BJ (cell line): ENCODE measurements around the gene RIPPLY3. TPM values are rescaled to one million over a fixed set of nuclear protein-coding genes. Genes with fewer than 3 reads are reported as not detected.

Experiments used
- CTCF ChIA-PET: fragments of 350-600 bp; formaldehyde crosslinking; extraction: SDS; loops from one replicate; lab custom pipeline; 2021; ENCODE audit warnings: antibody characterized with exemption, inconsistent platforms; lab: Yijun Ruan, JAX
- POLR2A ChIA-PET: fragments of 300-600 bp; sonication (Branson Sonifier 250); formaldehyde crosslinking; extraction: SDS; loops from one replicate; lab custom pipeline; 2021; ENCODE audit warnings: antibody characterized with exemption; lab: Charles Lee
- DNase-seq: peaks from one replicate; pipeline ENCODE4 v3.0.0-alpha.2; 2011; ENCODE audit warnings: low read depth
- H3K27me3 ChIP-seq: 2 replicates; pipeline ENCODE4 v1.6.0; 2011; ENCODE audit warnings: low read length; ENCODE audit not compliant: control insufficient read depth, insufficient read depth
- H3K36me3 ChIP-seq: 2 replicates; pipeline ENCODE4 v1.5.1; 2011; ENCODE audit warnings: low read length; ENCODE audit not compliant: control insufficient read depth, insufficient read depth
- H3K4me3 ChIP-seq: 2 replicates; pipeline ENCODE4 v1.5.1; 2011; ENCODE audit warnings: low read depth, mild to moderate bottlenecking, control low read depth, low read length
- polyA plus RNA-seq: library from polyadenylated mRNA; depleted of rRNA; stranded (reverse); fragments of >200 nt; gene quantifications from 2 replicates; pipeline ENCODE4 v1.2.3, GENCODE V29; 2011
- TF ChIP-seq, protein P1 (sequence below): IDR thresholded peaks from 2 replicates; pipeline ENCODE4 v1.5.1; 2011; ENCODE audit warnings: low read depth, mild to moderate bottlenecking, control low read depth, inconsistent platforms, low read length, moderate library complexity; ENCODE audit not compliant: insufficient read depth

RIPPLY3 gene
- polyA plus RNA-seq, 1 experiment, result 0.23 TPM

DNA sequence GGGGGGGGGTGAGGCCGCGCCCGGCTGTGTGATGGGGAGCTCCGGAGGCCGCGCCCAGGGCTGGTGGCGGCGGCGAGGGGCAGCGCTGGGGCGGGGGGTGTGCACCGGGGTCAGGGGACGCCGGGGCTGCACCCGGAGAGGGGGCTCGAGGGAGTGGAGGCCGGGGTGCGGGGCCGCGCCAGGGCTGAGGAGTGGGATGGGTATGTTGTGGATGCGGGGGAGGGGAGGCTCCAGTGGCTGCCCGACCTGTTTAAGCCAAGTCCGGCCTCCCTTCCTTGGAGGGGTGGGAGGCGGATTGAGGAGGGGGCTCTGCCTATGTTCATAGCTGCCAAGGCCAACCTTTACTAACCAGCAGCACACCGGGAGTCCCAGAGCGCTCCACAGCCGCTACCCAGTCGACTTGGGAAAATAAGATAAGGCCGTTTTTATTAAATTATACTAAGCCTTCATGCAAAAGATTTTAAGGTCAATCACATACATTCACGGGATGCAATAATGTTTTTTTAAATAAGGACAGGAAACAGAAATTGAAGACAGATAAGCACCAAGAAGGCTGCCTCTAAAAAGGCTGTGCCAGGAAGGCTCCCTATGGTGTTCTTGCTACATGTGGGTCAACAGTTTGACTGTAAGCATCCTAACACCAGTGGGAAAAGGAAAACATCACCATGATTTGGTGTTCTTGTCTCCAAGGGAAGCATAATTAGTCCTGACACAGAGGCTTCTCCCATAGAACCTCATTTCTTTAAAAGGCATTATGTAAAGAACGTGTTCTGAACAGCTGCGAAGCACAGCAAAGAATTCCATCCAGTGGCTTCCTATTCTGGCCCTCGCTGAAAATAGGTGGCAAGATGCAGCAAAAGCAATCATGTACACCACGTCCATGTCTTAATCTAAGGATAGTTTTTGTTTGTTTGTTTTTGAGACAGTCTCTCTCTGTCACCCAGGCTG lies 39.4 kb upstream of the RIPPLY3 start:
- H3K27me3 ChIP-seq, result no peaks in the 10 kb centered on the region
- H3K36me3 ChIP-seq, result peaks cover 1% of the 10 kb centered on the region; the same call in 1 of the 2 replicates
- TF ChIP-seq, protein P1, sequence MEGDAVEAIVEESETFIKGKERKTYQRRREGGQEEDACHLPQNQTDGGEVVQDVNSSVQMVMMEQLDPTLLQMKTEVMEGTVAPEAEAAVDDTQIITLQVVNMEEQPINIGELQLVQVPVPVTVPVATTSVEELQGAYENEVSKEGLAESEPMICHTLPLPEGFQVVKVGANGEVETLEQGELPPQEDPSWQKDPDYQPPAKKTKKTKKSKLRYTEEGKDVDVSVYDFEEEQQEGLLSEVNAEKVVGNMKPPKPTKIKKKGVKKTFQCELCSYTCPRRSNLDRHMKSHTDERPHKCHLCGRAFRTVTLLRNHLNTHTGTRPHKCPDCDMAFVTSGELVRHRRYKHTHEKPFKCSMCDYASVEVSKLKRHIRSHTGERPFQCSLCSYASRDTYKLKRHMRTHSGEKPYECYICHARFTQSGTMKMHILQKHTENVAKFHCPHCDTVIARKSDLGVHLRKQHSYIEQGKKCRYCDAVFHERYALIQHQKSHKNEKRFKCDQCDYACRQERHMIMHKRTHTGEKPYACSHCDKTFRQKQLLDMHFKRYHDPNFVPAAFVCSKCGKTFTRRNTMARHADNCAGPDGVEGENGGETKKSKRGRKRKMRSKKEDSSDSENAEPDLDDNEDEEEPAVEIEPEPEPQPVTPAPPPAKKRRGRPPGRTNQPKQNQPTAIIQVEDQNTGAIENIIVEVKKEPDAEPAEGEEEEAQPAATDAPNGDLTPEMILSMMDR, result no peak
- H3K4me3 ChIP-seq, result peak overlapping the region; percentile 82
- ChIA-PET CTCF (interaction anchor here (0.9 to 3.5 kb wide), 6 partner anchors 9 to 43 kb away, joined by 3 to 11 read pairs (median 6); no protein-coding TSS in a partner anchor), POLR2A (interaction anchor here (0.6 kb wide), 3 partner anchors 13 to 484 kb away, joined by 3 to 4 read pairs (median 3); partner anchors contain the start of gene RIPPLY3)
- no peak for DNase-seq

DNA sequence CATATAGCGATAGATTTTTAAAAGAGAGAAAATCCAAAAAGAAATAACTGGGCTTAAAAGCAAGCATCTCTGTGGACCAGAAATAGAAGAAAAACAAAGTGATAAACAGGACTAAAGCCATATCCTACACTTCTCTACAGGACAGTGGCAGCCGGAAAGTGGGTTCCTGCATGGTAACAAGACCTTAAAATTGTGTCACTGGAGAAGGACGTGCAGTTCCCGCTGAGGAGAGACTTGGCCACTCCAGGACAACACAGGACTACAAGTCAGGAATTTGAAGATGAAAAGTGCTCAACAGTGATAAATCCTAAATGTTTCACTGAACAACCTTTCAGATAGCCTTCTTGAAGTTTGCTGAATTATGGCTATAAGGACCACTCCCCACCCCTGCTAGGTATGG lies 38.1 kb upstream of the RIPPLY3 start:
- no peak for DNase-seq
- H3K4me3 ChIP-seq, result no peak overlapping the region
- H3K36me3 ChIP-seq, result peaks cover 1% of the 10 kb centered on the region; the same call in 1 of the 2 replicates
- ChIA-PET CTCF (interaction anchor here (1.1 to 2.7 kb wide), 2 partner anchors 21 to 42 kb away, joined by 3 to 8 read pairs; no protein-coding TSS in a partner anchor), POLR2A (no interaction called here)
- H3K27me3 ChIP-seq, result no peaks in the 10 kb centered on the region
- TF ChIP-seq, protein P1, result no peak

DNA sequence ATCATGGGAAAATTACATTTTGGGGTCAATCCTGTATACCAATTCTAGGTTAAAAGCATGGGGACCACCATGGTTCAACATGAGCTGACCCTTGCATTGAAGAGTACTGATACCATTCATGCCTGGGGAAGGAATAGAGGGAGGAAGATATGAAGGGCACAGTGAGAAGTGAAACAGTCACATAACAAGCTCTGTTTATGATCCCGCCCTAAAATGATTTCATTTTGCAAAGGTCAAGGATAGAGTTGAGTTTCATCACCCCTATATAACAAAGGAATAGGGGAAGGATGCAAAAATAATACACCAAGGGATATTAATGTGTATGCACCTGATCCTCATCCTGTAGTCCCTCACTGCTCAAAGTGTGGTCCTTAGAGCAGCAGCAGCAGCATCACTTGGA lies 37.5 kb upstream of the RIPPLY3 start:
- ChIA-PET POLR2A (no interaction called here), CTCF (interaction anchor here (2.4 to 2.7 kb wide), 2 partner anchors 20 to 22 kb away, joined by 7 to 8 read pairs; no protein-coding TSS in a partner anchor)
- H3K4me3 ChIP-seq, result no peak overlapping the region
- TF ChIP-seq, protein P1, result no peak
- peaks cover 1% of the 10 kb centered on the region; the same call in 1 of the 2 replicates for H3K36me3 ChIP-seq
- DNase-seq, result no peak
- no peaks in the 10 kb centered on the region for H3K27me3 ChIP-seq

DNA sequence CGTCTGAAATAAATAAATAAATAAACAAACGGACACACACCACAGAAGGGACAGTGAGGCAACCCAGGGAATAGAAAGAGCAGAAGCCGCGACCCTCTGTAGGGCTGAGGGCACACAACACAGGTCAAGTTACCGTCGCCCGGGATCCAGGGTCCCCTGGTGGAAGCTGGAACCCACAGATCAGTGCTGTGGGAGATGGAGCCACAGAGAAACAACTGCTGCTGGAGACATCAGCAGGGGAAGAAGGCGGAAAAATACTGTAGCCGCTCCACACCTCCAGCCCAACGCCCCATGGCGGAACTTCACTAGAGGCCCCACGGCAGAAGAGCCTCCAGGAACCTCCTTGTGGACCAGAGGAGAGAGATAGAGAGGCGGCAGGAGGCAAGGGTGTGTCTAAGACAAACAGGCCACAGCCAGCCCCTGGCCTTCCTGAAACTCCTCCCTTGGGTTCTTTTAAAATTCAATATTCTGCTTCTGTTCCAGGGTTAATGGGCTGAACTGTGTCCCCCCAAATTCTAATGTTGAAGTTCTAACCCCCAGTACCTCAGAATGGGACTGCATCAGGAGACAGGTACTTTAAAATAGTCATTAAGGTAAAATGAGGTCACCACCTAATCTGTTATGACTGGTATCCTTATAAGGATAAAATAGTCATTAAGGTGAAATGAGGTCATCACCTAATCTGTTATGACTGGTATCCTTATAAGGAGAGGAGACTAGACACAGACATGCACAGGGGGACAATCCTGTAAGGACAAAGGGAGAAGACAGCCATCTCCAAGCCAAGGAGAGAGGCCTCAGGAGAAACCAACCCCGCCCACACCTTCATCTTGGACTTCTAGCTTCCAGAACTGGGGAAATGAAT lies 32.3 kb upstream of the RIPPLY3 start:
- POLR2A ChIA-PET, result interaction anchor here (0.6 kb wide), 1 partner anchor 74 kb away, joined by 4 read pairs; no protein-coding TSS in a partner anchor
- peaks cover 1% of the 10 kb centered on the region; the same call in 1 of the 2 replicates for H3K36me3 ChIP-seq
- DNase-seq, result no peak
- CTCF ChIA-PET, result interaction anchor here (1.5 kb wide), 1 partner anchor 16 kb away, joined by 4 read pairs; no protein-coding TSS in a partner anchor
- H3K27me3 ChIP-seq, result no peaks in the 10 kb centered on the region
- no peak overlapping the region for H3K4me3 ChIP-seq
- TF ChIP-seq, protein P1, result no peak
